Vagina (tissue), 2 donors: ENCODE results near the gene GGCX.

ENCODE experiments used
- POLR2A ChIP-seq, 2 donors: fragments of 450-650 bp; IDR thresholded peaks; one replicate each; pipeline ENCODE4 v1.6.1; 2017; ENCODE audit warnings: antibody characterized with exemption in 2 of 2, mild to moderate bottlenecking in 2 of 2, moderate library complexity in 2 of 2
- POLR2AphosphoS5 ChIP-seq, 2 donors: sonication (generic); formaldehyde crosslinking; IDR thresholded peaks; one replicate each; pipeline ENCODE4 v1.9.0; 2017; ENCODE audit warnings: antibody characterized with exemption in 2 of 2, mild to moderate bottlenecking in 2 of 2, low read depth in 1 of 2; ENCODE audit not compliant: insufficient read depth in 1 of 2
- TF ChIP-seq, protein P1 (sequence below), 3 experiments: fragments of 450-650 bp in 2 of 3; fragments of 200-600 bp in 1 of 3; sonication (generic) in 1 of 3; IDR thresholded peaks; one replicate each; pipeline ENCODE4 v1.5.1; 2017 to 2019; ENCODE audit warnings: antibody characterized with exemption in 3 of 3, mild to moderate bottlenecking in 2 of 3, moderate library complexity in 2 of 3

DNA sequence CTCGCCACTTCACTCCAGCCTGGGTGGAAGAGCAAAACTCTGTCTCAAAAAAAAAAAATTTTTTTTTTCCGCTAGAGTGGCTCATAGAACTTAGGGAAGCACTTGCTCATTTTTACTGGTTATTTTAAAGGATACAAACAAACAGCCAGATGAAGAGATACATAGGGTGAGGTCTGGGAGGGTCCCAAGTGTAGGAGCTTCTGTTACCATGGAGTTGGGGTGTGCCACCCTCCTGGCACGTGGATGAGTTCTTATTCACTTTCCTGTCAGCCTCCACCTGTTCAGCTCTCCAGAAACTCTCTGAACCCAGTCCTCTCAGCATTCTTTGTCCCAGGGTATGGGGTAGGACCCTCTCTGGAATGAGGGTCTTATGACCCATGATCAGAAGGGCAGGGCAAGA lies 27.2 kb downstream of the GGCX start:
- TF ChIP-seq, protein P1, sequence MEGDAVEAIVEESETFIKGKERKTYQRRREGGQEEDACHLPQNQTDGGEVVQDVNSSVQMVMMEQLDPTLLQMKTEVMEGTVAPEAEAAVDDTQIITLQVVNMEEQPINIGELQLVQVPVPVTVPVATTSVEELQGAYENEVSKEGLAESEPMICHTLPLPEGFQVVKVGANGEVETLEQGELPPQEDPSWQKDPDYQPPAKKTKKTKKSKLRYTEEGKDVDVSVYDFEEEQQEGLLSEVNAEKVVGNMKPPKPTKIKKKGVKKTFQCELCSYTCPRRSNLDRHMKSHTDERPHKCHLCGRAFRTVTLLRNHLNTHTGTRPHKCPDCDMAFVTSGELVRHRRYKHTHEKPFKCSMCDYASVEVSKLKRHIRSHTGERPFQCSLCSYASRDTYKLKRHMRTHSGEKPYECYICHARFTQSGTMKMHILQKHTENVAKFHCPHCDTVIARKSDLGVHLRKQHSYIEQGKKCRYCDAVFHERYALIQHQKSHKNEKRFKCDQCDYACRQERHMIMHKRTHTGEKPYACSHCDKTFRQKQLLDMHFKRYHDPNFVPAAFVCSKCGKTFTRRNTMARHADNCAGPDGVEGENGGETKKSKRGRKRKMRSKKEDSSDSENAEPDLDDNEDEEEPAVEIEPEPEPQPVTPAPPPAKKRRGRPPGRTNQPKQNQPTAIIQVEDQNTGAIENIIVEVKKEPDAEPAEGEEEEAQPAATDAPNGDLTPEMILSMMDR (IDR thresholded peaks at IDR 0.05) = no peak
- no peak for TF ChIP-seq POLR2A (IDR thresholded peaks at IDR 0.05)
- TF ChIP-seq POLR2AphosphoS5 (IDR thresholded peaks at IDR 0.05; ENCODE audit: insufficient read depth in 1 of 2, low read depth in 1 of 2) = no peak
